Transverse colon (tissue), 4 donors: ENCODE data around the gene PDE4D.

ENCODE experiments used
- CTCF ChIP-seq, 5 experiments: fragments of 200-600 bp in 3 of 5; fragments of 450-650 bp in 2 of 5; sonication (generic) in 3 of 5; IDR thresholded peaks; 1 replicate in 2 of 5; 2 replicates in 3 of 5; pipeline ENCODE4 v1.5.1; 2016 to 2017; ENCODE audit warnings: antibody characterized with exemption in 5 of 5, inconsistent platforms in 3 of 5, mild to moderate bottlenecking in 2 of 5, moderate library complexity in 1 of 5
- POLR2A ChIP-seq: fragments of 450-650 bp; IDR thresholded peaks from one replicate; pipeline ENCODE4 v1.6.1; 2016; ENCODE audit warnings: antibody characterized with exemption, mild to moderate bottlenecking, moderate library complexity
- POLR2AphosphoS5 ChIP-seq, 3 donors: sonication (generic); formaldehyde crosslinking; IDR thresholded peaks; one replicate each; pipeline ENCODE4 v1.6.1; 2016; ENCODE audit warnings: antibody characterized with exemption in 3 of 3

DNA sequence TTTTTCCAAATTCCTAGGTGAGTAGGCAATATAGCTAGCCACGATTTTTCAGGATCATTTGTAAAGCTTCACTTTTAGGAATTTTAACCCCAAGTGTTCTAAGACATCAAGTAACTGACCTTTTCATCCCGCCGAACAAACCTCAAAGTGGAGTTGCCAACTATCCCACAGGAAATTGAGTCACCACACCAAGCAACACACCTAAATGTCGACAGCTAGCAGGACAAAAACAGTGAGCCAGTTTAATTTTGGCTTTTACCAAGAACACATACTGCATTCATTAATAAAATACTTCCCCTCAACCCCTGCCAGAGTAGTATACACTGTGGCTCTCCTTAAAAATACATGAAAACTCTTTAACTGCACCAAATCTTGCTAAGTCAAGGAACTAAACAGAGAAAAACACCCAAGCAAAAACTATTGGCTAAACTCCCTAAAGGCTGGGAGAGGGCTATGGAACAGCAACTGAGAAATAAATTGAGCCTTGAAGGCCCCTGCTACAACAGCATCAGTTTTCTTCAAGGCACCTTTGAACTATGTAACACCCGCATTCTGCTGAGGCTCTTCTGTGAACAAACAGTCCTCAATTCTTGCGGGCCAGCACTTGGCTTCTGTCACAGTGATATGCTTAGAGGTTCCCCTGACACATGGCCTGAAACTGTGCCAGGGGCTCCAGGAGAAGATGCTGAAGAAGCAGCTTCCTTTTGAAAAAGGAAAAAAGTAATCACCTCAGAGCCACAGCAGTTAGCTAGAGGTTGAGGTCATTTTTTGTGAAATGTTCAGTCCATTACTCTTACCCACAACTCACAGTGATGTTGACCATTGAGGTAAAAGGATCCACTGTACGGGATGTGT, 851.1 kb downstream of the PDE4D start:
- TF ChIP-seq CTCF (IDR thresholded peaks at IDR 0.05) (no peak), POLR2A (no peak), POLR2AphosphoS5 (IDR thresholded peaks at IDR 0.05) (no peak)
